HepG2 (cell line): ENCODE results near the gene STXBP5L. TPM values are rescaled to one million over a fixed set of nuclear protein-coding genes. Genes with fewer than 3 reads are reported as not detected.

Source experiments
- BCL6 ChIP-seq: IDR thresholded peaks from 2 replicates; pipeline ENCODE4 v1.6.1; 2016; ENCODE audit warnings: missing genetic modification reagents, missing compliant biosample characterization
- BCLAF1 ChIP-seq: fragments of 450-650 bp; IDR thresholded peaks from 2 replicates; pipeline ENCODE4 v1.6.1; 2017; ENCODE audit warnings: mild to moderate bottlenecking
- CENPBD1 ChIP-seq: sonication (generic); formaldehyde crosslinking; IDR thresholded peaks from 2 replicates; pipeline ENCODE4 v1.8.0; 2022; ENCODE audit warnings: missing genetic modification reagents, low read depth, mild to moderate bottlenecking, borderline replicate concordance
- DMAP1 ChIP-seq: IDR thresholded peaks from 2 replicates; pipeline ENCODE4 v1.6.1; 2016
- ERF ChIP-seq: IDR thresholded peaks from 2 replicates; pipeline ENCODE4 v1.6.1; 2018; ENCODE audit warnings: missing biosample characterization, missing genetic modification reagents
- IKZF1 ChIP-seq: fragments of 450-650 bp; IDR thresholded peaks from 2 replicates; pipeline ENCODE4 v1.7.1; 2016
- KDM5B ChIP-seq: sonication (generic); formaldehyde crosslinking; IDR thresholded peaks from 2 replicates; pipeline ENCODE4 v1.4.0; 2020; ENCODE audit warnings: missing genetic modification reagents, mild to moderate bottlenecking, borderline replicate concordance
- KLF11 ChIP-seq: IDR thresholded peaks from 2 replicates; pipeline ENCODE4 v1.6.1; 2016; ENCODE audit warnings: missing compliant biosample characterization
- KLF13 ChIP-seq: sonication (generic); formaldehyde crosslinking; IDR thresholded peaks from 2 replicates; pipeline ENCODE4 v1.4.0; 2020; ENCODE audit warnings: mild to moderate bottlenecking, missing genetic modification reagents
- MAFF ChIP-seq: IDR thresholded peaks from 2 replicates; pipeline ENCODE4 v1.6.1; 2011; ENCODE audit warnings: low read depth, low read length, improper control_type of control experiment
- MAFK ChIP-seq, 2 experiments: IDR thresholded peaks in 1 of 2; conservative IDR thresholded peaks in 1 of 2; 2 replicates each; pipeline ENCODE4 v1.6.1; 2011; ENCODE audit warnings: improper control_type of control experiment in 2 of 2, low read length in 2 of 2
- RNF2 ChIP-seq: fragments of 450-650 bp; conservative IDR thresholded peaks from 2 replicates; pipeline ENCODE4 v1.6.1; 2016; ENCODE audit warnings: low read depth
- STAG1 ChIP-seq: sonication (generic); formaldehyde crosslinking; IDR thresholded peaks from 2 replicates; pipeline ENCODE4 v1.4.0; 2020; ENCODE audit warnings: missing genetic modification reagents
- STAT5B ChIP-seq: sonication (generic); formaldehyde crosslinking; IDR thresholded peaks from 2 replicates; pipeline ENCODE4 v1.4.0; 2020; ENCODE audit warnings: missing genetic modification reagents
- TFAP4 ChIP-seq: sonication (generic); IDR thresholded peaks from 2 replicates; pipeline ENCODE4 v1.6.1; 2016; ENCODE audit warnings: low read depth, borderline replicate concordance
- ZBTB1 ChIP-seq: sonication (generic); formaldehyde crosslinking; IDR thresholded peaks from 2 replicates; pipeline ENCODE4 v1.4.0; 2020; ENCODE audit warnings: missing genetic modification reagents, borderline replicate concordance
- ZBTB26 ChIP-seq: IDR thresholded peaks from 2 replicates; pipeline ENCODE4 v1.6.1; 2016; ENCODE audit warnings: missing compliant biosample characterization, missing genetic modification reagents, borderline replicate concordance
- ZBTB43 ChIP-seq: sonication (generic); formaldehyde crosslinking; conservative IDR thresholded peaks from 2 replicates; pipeline ENCODE4 v1.4.0; 2020; ENCODE audit warnings: missing genetic modification reagents
- ZNF234 ChIP-seq: sonication (generic); formaldehyde crosslinking; conservative IDR thresholded peaks from 2 replicates; pipeline ENCODE4 v1.5.1; 2020; ENCODE audit warnings: mild to moderate bottlenecking, missing genetic modification reagents
- ZNF660 ChIP-seq: sonication (generic); formaldehyde crosslinking; IDR thresholded peaks from 2 replicates; pipeline ENCODE4 v1.5.1; 2020; ENCODE audit warnings: mild to moderate bottlenecking, low read depth, missing genetic modification reagents, borderline replicate concordance
- ZNF768 ChIP-seq: sonication (generic); formaldehyde crosslinking; IDR thresholded peaks from 2 replicates; pipeline ENCODE4 v1.4.0; 2020; ENCODE audit warnings: missing genetic modification reagents
- ZSCAN31 ChIP-seq: sonication (generic); formaldehyde crosslinking; IDR thresholded peaks from 2 replicates; pipeline ENCODE4 v1.5.0; 2020; ENCODE audit warnings: low read depth, mild to moderate bottlenecking, missing genetic modification reagents
- polyA plus RNA-seq, 8 experiments: library from polyadenylated mRNA; depleted of rRNA in 3 of 8; stranded (reverse) in 7 of 8; unstranded in 1 of 8; fragments of >200 nt; fragmentation: Illumina TruSeq in 4 of 8; extraction: Trizol in 4 of 8; gene quantifications; 2 replicates each; pipeline versions ENCODE4 v1.2.1 to v1.2.3, GENCODE V29; 2011 to 2016; ENCODE audit warnings: low read depth in 4 of 8, missing spikeins in 1 of 8, mixed read lengths in 1 of 8; ENCODE audit not compliant: insufficient read depth in 1 of 8
- total RNA-seq, 5 experiments: library from RNA; depleted of rRNA; stranded (reverse); fragments of >200 nt; fragmentation: Illumina TruSeq; extraction: Trizol; gene quantifications; 2 replicates each; pipeline ENCODE4 v1.2.3, GENCODE V29; 2016; ENCODE audit warnings: low read depth in 1 of 5

Gene STXBP5L
- total and polyA plus RNA-seq, 2 of the 13 experiments (the other 11 are each of a cell fraction or from before 2014, with no cell fraction given), result not detected

GRCh38 chr3:121431726-121432517, 523.9 kb downstream of the STXBP5L start (continued):
- TF ChIP-seq MAFK (conservative IDR thresholded peaks at IDR 0.05 in 1 of 2, IDR thresholded peaks at IDR 0.05 in 1 of 2; ENCODE audit: low read length in 2 of 2) (peak in 1 of 2 experiments; percentile 31; a peak in 2 of 4 replicates), BCL6 (no peak), ZNF234 (no peak), KLF13 (CRISPR knock-in tag) (no peak), DMAP1 (CRISPR knock-in tag) (no peak), RNF2 (no peak), ZNF660 (CRISPR knock-in tag) (no peak), KDM5B (CRISPR knock-in tag) (no peak), ZSCAN31 (CRISPR knock-in tag) (no peak), MAFF (peak; percentile 11; the same call in 1 of the 2 replicates), STAG1 (CRISPR knock-in tag) (no peak), ZNF768 (CRISPR knock-in tag) (no peak), KLF11 (no peak), ERF (CRISPR knock-in tag) (no peak), ZBTB1 (CRISPR knock-in tag) (no peak), STAT5B (CRISPR knock-in tag) (no peak), ZBTB43 (CRISPR knock-in tag) (no peak), ZBTB26 (CRISPR knock-in tag) (no peak), IKZF1 (no peak), TFAP4 (peak; percentile 65; the same call in 1 of the 2 replicates), CENPBD1 (CRISPR knock-in tag) (no peak), BCLAF1 (no peak)
